ENCODE measurements around the gene CFB. TPM values are rescaled to one million over a fixed set of nuclear protein-coding genes. Genes with fewer than 3 reads are reported as not detected.
A peak's percentile ranks its signal among the peaks of the same experiment; 100 is the strongest.

The CFB gene
- total and polyA plus RNA-seq, 2 of the 4 experiments (the other 2 are of a cell fraction), result 1.8 to 6.1 TPM

GRCh38 chr6:31922942-31923341 is 23.0 kb upstream of the CFB start:
- Histone ChIP-seq H2BK5ac (ENCODE audit: low read depth, low read length, poor library complexity, severe bottlenecking) (no peak overlapping the region), H3K27me3 (ENCODE audit: control insufficient read depth, insufficient read depth, low read length) (0 out of 2 replicates have a peak, but pooled peaks cover 2% of the 10 kb centered on the region), H4K20me1 (ENCODE audit: insufficient read depth, low read length) (no peaks in the 10 kb centered on the region), H4K5ac (ENCODE audit: low read depth, low read length) (no peak overlapping the region), H3K23ac (ENCODE audit: low read depth, low read length) (no peak overlapping the region), H3K18ac (ENCODE audit: low read depth, low read length) (no peak overlapping the region), H3K27ac (ENCODE audit: insufficient read depth, low read length) (no peak overlapping the region), H2BK120ac (ENCODE audit: low read depth, low read length) (no peak overlapping the region), H2AFZ (replicated peaks; ENCODE audit: low read length, poor library complexity) (peak overlapping the region; percentile 58), H3K36me3 (ENCODE audit: control insufficient read depth, insufficient read depth, low read length) (no peaks in the 10 kb centered on the region), H4K8ac (ENCODE audit: low read depth in 2 of 2, low read length in 2 of 2) (no peak overlapping the region), H2BK15ac (ENCODE audit: low read depth, low read length) (no peak overlapping the region), H3K14ac (replicated peaks; ENCODE audit: low read depth, low read length) (no peak overlapping the region), H3K9ac (ENCODE audit: low read depth, low read length) (no peak overlapping the region), H2AK5ac (ENCODE audit: low read depth, low read length) (no peak overlapping the region), H3K79me1 (ENCODE audit: low read depth in 1 of 2, low read length in 2 of 2) (no peaks in the 10 kb centered on the region), H3K4me1 (ENCODE audit: control insufficient read depth, insufficient read depth, low read length) (peaks cover 6% of the 10 kb centered on the region; the same call in 1 of the 2 replicates), H3K56ac (ENCODE audit: extremely low read depth, insufficient read depth, low read length) (no peak overlapping the region), H3K9me3 (ENCODE audit: control insufficient read depth, insufficient read depth, low read length) (no peaks in the 10 kb centered on the region), H3K9me1 (ENCODE audit: insufficient read depth, low read length) (0 out of 2 replicates have a peak, but pooled peaks cover 3% of the 10 kb centered on the region), H2BK20ac (ENCODE audit: low read depth, low read length) (no peak overlapping the region), H3K4me3 (ENCODE audit: insufficient read depth, low read depth, low read length) (no peak overlapping the region), H4K91ac (ENCODE audit: insufficient read depth, low read depth, low read length) (no peak overlapping the region), H3K4ac (ENCODE audit: low read depth, low read length) (no peak overlapping the region), H3K4me2 (ENCODE audit: low read depth, low read length) (no peak overlapping the region), H2AK9ac (replicated peaks; ENCODE audit: low read depth, low read length, poor library complexity) (peak overlapping the region; percentile 65)
- no peak for ATAC-seq (ENCODE audit: low read depth)
- BruUV-seq (replicated peaks), result no TSS peak
- WGBS, 2 experiments (ENCODE audit: extremely low coverage in 2 of 2, insufficient read length in 1 of 2), result no CpG with 5 or more reads among the region's 5 CpGs
- in situ Hi-C loops (cut with MboI; ENCODE audit: low sequenced_read_pairs) (no loop called here), intact Hi-C loops (cut with micrococcal nuclease) (no loop called here), dilution Hi-C loops (cut with HindIII; ENCODE audit: low sequenced_read_pairs, unreplicated experiment) (no loop called here)
- ChIA-PET CTCF (interaction anchor here (0.8 to 0.9 kb wide), 2 partner anchors 13 to 17 kb away, joined by 3 read pairs; no protein-coding TSS in a partner anchor), POLR2A (ENCODE audit: unreplicated experiment) (no interaction called here)
- DNase-seq, result no peak
- TF ChIP-seq RAD21 (IDR thresholded peaks at IDR 0.05; ENCODE audit: low read length) (peak; percentile 14; the same call in 1 of the 2 replicates), RFX5 (IDR thresholded peaks at IDR 0.05; ENCODE audit: low read depth, low read length) (no peak)

Measured in IMR-90 (cell line).